ENCODE measurements around the gene EIF2S2. TPM values are rescaled to one million over a fixed set of nuclear protein-coding genes. Genes with fewer than 3 reads are reported as not detected.

EIF2S2 gene
- polyA plus RNA-seq, 5 donors: 41.6 to 47.5 (median 46.5) TPM

DNA sequence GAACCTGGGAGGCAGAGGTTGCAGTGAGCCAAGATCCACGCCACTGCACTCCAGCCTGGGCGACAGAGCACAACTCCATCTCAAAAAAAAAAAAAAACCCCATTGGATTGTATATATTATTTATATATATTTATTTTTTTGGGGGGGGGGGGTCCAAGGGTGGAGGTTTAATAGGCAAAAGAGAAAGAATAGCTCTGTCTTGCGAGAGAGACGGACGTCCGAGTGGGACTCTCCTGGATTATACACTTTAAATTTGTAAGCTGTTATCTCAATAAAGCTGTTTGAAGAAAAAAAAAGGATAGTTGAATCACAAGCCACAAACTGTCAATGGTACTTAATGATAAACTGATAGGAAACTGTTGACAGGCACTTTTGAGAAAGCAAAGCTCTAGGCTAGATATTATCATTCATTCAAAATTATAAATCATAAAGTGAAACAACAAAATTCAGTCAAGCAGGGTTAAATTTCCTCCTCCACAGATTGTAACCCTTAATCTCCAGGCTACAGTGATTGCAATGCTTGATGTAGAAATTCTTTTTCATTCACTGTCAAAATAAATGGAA, 20.3 kb downstream of the EIF2S2 start:
- no peak for DNase-seq

GRCh38 chr20:34090645-34091044, 21.4 kb downstream of the EIF2S2 start:
- DNase-seq: no peak

DNA sequence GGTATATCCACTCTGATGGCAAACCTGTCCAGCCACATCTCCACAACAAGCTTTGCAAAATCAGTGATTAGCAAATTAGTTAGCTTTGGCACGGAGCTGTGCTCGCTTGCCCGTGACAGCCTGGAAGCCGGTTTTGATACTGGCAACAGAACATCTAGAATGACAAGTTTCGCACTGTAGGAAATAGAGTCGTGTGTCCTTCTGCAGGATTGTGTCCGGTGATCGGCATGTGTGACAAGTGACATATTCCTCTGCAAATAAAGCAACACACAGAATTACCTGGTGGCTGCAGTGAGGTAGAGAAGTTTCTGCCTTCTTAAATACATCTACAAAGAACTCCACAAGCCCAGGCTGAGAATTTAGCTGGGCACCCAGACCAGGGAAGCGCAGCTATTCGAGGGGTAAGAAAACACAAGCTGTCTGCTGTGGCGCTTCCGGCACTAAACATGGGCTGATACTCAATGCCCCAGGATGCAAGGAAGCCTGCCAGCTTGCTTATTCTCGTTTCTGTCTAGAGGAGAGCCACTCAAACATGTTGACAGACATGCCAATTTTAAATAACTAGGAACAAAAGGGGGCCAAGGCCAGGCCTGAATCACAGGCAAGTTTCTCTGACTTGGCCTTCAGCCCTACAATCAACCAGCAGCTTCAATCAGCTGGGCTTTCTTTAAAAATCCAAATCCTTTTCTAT, 22.2 kb downstream of the EIF2S2 start:
- DNase-seq: no peak

- DNase-seq: no peak
Observed at GRCh38 chr20:34089175-34089479, 22.9 kb downstream of the EIF2S2 start.

- DNase-seq: no peak
Observed at GRCh38 chr20:34088305-34089174, 23.5 kb downstream of the EIF2S2 start.

DNA sequence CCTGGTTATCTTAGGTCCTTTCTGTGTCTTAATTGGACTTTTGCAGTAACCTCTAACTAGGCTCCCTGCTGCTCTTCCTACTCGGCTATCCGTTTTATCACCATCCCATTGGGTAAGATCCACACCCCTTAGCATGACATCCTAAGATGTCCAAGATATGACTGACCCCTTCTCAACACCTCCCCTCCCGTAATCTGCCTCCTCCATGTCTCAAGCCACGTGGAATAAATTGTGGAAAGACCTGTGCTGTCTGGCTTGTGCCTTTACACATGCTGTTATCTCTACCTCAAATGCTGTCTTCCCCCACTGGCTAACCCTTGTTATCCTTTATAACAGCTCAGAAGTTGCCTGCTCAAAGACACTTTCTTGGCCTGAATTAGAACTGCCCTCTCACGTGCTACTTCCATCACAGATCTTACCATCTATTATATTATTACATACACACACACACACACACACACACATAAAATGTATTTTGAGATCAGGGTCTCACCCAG, 26.5 kb downstream of the EIF2S2 start:
- no peak for DNase-seq

GRCh38 chr20:34084227-34084923, 27.7 kb downstream of the EIF2S2 start:
- no peak for DNase-seq

GRCh38 chr20:34083781-34084180, 28.3 kb downstream of the EIF2S2 start:
- DNase-seq: no peak

DNA sequence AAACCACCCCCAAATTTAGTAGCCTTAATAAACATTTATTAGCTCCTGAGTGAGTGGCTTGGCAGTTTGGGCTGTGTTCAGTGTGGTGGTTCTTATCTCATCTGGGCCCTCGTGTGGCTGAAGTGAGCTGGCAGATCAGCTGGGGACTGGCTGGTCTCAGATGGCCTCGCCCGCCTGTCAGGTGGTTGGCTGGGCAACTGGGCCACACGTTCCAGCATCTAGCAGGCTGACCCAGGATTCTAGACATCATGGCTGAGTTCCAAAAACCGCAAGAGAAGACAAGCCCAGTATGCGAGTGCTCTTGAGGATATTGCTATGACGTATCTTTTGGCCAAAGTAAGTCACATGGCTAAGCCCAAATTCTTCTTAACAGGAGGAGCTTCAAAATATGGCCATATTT, 28.9 kb downstream of the EIF2S2 start:
- peak in 1 of 2 donors; percentile 25 for DNase-seq

DNA sequence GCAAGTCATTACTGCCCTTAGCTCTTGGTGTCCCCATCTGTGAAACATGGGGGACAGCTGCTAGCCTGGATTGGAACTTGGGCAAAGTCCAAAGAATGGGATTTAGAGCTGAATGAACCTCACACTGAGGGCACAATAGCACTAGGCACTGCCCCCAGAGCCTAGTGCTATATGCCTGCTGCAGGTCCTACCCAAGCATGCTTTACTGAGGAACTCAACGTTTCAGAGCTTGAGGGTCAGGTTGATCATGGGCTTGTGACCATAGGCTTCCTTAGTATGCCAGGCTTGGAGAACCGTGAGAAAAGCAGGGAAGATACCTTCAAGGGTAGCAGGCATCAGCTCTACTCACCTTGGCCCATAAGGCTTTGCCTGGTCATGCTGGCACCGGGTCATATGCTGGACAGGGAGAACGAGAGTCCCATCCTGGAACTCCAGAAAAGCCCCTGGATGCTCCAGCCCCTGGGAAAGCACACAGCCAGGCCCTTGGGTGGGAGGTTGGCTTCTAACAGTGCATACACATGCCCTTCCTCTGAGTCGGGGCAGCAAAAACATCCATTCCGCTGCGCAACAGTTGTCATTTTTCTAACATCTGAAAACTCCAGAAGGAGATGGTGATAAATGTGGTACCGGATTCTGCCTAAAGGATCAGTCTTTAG, 29.7 kb downstream of the EIF2S2 start:
- DNase-seq: no peak

- DNase-seq: no peak
Observed at GRCh38 chr20:34079818-34080217, 32.2 kb downstream of the EIF2S2 start.

- no peak for DNase-seq
Observed at GRCh38 chr20:34078540-34078939, 33.5 kb downstream of the EIF2S2 start.

- DNase-seq: no peak
Observed at GRCh38 chr20:34076952-34077351, 35.1 kb downstream of the EIF2S2 start.

- DNase-seq: no peak
Observed at GRCh38 chr20:34075647-34076046, 36.4 kb downstream of the EIF2S2 start.

GRCh38 chr20:34074101-34074760, 37.8 kb downstream of the EIF2S2 start:
- DNase-seq: no peak

DNA sequence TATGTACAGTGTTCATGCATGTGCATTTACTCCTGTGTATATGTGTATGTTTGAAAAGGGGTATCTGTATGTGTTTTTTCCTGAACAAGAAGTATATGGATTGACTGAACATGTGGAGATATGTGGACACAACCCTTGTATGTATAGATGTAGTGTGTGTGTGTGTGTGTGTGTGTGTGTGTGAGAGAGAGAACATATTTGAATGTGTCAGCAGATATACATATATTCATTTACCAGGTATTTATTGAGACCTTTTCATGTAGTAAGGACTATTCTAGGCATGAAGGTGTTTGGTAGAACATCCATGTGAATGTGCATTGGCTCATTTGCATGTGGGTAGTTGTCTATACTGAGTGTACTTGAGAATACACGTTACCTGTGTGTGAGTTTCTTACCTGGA, 39.3 kb downstream of the EIF2S2 start:
- no peak for DNase-seq

DNA sequence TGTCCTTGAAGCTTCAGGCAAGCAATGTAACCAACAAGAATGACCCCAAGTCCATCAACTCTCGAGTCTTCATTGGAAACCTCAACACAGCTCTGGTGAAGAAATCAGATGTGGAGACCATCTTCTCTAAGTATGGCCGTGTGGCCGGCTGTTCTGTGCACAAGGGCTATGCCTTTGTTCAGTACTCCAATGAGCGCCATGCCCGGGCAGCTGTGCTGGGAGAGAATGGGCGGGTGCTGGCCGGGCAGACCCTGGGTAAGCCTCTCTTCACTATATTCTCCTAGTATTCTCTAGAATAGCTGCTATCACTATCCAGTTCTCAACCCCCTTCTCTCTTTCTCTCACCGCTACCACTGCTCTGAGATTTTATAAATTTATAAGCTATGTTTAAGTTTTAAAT, 40.0 kb downstream of the EIF2S2 start:
- no peak for DNase-seq

DNA sequence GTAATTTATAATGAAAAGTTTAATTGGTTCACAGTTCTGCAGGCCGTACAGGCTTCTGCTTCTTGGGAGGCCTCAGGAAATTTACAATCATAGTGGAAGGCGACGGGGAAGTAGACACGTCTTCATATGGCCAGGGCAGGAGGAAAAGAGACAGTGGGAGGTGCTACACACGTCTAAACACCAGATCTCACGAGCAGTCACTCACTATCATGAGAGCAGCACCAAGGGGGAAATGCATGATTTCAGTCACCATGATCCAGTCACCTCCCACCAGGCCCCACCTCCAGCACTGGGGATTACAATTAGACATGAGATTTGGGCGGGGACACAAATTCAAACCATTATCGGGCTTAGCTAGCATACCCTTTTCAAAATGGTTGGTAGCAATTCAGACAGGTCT, 41.2 kb downstream of the EIF2S2 start:
- no peak for DNase-seq

GRCh38 chr20:34070079-34070439, 42.0 kb downstream of the EIF2S2 start:
- no peak for DNase-seq

GRCh38 chr20:34069341-34070078, 42.5 kb downstream of the EIF2S2 start:
- peak; percentile 79 to 87 for DNase-seq

GRCh38 chr20:34068001-34068400, 44.0 kb downstream of the EIF2S2 start:
- no peak for DNase-seq
